Dermis microvascular lymphatic vessel endothelial cell (primary cell): ENCODE results near the gene MTREX. TPM values are rescaled to one million over a fixed set of nuclear protein-coding genes. Genes with fewer than 3 reads are reported as not detected.

Experiments used
- DNase-seq, 2 donors: peaks; one replicate each; pipeline versions ENCODE4 v3.0.0 to v3.0.0-alpha.2; 2010; ENCODE audit warnings: low read depth in 2 of 2
- total RNA-seq: library from RNA; depleted of rRNA; stranded (reverse); fragments of >200 nt; gene quantifications from 2 replicates; pipeline ENCODE4 v1.2.1, GENCODE V29; 2014

MTREX gene
- total RNA-seq, 1 donor from 2014 or later: 49.0 TPM

DNA sequence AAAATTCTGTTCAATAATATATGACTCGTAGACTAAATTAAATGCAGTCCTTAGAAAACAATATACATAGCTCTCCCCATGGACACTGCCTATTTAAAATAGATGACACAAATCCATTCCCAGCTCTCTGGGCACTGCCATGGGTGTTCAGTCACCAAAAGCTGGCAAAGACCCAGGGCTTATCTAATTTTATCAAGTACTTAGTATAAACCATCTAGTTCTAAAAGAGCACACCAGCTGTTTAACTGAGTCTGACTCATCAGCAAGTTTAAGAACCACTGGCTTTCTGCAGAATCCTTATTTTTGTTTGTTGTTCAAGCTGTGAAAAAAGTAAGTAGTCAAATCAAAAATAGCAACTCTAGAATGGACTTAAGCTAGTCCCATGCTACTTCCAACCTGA is 119.4 kb downstream of the MTREX start:
- peak in 1 of 2 donors; percentile 25 for DNase-seq

DNA sequence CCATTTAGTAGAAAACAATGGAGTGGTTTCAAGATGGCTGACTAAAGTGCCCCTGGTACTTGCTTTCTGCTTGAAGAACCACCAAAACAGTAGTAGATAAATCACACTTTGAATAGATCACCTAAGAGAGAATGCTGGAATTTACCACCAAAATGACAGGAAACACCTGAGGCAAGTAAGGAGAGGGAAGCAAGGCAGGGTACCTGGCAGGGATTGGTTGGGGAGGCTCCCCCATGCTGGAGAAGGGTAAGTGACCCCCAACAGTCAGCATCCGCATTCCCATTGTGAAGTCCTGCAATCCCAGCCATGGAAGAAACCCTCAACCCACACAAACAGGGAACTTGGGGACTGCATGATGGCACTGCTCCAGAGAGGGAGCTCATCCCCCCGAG is 121.4 kb downstream of the MTREX start:
- DNase-seq: no peak

DNA sequence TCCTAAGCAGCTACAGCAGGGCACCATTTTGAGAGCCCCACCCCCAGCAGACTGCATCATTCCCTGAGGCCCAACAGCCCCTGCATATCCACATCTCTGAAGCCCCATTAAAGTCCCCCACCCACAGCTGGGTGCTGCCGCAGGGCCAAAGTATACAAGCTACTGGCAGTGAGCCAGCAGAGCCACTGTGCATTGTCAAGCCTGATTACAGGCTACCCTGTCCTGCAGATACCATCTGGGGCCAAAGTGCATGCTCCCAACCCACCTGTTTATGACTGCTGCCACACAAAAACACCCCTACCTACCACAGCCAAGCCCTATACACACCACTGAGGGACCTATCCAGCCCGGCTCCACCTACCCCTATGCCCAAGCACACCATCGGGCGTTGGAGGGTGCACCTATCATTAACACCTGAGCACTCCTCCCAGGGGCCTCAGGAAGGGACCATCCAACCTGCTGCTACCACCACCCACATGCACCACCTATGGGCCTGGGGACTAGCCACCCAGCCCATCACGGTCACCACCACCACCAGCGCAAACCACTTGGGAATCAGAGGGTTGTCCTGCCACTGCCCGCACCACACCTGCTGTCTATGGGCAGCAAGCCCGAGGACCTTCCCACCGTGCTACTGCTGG is 121.9 kb downstream of the MTREX start:
- DNase-seq: peak in 1 of 2 donors; percentile 31

DNA sequence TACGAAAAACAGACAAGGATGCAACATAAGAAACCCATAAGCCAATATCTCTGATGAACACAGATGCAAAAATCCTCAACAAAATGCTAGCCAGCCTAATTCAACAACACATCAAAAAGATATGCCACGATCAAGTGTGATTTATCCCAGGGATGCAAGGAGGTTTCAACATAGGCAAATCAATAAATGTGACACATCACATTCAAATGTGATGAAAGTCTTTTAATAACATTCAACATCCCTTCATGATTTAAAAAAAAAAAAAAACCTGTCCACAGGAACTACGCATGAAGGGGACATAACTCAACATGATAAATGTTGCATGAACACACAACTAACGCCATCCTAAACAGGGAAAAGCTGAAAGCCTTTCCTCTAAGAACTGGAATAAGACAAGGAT is 124.8 kb downstream of the MTREX start:
- no peak for DNase-seq

DNA sequence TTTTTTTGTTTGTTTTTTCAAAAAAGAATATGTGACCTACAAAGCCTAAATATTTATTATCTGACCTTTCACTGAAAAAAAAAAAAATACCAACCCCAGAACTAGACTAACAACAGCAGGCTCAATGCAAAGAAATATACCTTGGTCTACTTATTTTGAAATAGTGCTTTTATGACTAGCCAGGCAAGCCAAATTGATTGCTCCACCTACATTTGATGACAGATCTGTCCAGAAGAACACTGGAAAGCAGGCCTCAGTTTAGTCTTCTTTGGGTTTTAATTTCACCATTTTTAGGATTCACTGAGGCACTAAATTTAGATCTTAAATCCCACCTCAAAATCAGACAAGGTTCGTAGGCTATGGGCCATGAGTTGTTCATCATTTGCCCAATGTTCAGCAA is 129.7 kb downstream of the MTREX start:
- DNase-seq: peak in 1 of 2 donors; percentile 21

DNA sequence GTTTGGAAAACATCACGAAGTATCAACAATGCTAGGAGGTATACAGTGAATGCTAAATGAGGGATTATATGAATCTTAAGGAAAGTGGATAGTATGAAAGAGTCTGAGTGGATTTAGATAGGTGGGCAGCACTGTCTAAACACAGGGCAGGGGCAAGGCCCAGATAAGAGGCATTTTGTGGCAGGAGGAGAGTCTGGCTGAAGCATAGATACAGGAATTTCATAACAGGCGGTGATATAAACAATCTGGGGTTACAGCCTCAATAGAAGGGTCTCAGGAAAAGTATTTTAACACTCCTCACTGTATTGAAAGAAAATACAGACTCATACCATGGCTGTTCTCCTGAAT is 130.0 kb downstream of the MTREX start:
- no peak for DNase-seq

DNA sequence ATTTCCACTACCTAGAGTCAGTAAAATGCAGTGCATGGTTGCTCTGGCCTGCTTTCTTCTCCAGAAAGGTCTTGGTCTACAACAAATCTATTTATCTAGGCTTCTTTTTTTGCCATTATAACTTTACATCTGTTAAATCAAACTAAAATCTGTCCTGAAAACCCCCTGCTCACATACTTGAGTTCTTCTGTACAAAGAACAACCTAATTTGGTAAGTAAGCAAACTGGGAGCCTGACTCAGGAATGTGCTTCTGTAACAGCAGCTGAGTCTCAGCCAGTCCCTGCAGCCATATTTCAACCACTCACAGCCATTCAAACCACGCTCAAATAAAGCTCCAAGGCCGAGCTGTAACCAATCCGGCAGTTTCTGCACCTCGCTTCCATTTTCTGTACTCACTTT is 131.2 kb downstream of the MTREX start:
- DNase-seq: no peak

DNA sequence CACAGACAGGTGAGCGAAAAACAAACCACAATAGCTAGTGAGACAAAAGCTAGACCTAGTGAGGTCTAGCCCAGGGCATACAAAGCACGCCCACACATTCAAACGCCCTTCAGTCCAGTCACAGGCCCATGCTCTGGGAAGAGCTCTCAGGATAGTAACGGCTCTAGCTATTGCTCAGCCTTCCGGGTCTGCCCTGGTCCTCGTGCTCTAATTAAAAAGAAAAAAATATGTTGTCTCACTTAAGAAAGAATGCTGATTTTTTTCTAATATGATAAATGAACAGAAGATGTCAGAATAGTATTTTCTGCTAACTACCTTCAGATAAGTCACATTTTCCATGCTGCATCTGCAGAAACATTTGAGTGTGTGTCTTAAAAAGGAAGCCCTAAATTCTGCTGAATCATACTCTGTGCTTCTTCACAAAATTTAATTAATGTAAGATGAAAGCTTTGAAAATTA is 132.4 kb downstream of the MTREX start:
- peak in 1 of 2 donors; percentile 47 for DNase-seq

DNA sequence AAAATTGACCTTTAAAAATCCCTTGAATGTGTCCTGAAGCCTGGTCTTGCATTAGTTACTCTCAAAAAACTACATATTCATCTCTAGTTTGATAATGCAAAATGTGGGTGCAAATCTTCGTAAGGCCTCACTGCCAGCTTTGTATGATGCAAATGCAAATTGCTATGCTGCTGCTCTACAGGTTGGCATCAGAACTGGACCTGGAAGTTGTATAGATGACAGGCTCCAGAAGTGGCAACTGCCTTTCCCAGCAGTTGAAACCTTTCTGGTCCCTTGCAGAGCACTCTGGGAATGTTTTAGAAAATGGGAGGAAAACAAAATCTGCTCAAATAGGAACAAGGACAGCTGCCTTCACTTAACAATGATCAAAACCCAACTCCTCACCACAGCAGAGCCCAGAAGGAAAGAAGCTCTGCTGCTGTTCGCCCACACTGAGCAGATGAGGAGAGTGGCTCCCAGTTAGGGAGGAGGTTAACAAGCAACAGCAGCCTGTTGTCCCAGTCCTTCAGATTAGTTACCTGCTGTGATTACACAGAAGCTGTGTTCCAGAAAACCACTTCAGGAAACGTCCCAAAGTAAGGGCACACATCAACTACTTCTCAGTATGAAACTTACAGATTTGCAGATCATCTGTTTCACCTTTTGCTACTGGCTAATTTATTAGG is 133.4 kb downstream of the MTREX start:
- no peak for DNase-seq

DNA sequence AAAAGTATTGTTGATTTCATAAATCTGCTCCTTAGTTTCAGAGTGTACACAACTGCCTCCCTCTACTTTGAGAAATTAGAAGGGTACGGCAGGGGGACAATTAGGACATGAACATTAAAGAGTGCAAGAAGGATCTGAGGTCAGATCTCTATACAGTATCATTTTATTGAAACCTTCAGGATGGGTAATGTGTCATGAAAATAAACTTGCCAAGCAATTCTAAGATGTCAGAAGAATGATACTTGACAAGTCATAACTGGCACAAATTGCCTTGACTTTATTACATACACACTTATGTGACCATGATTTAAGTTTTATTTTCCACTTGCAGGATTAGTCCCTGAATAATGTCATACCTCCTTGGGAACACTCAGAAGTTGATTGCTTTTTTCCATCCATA is 134.2 kb downstream of the MTREX start:
- no peak for DNase-seq

DNA sequence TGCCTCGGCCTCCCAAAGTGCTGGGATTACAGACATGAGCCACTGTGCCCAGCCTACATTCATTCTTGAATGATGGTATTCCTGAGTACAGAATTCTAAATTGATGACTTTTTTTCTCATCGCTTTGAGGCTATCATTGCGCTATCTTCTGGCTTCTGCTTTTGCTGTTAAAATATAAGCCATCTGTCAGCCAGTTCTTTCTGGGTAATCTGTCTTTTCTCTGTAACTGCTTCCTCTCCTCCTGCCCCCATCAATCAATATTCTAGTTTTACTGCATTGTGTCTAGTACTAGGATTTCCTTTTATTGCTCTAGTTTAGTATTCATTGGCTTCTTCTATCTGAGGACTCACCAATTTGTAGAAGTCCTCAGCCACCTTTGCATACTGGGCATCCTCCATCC is 138.0 kb downstream of the MTREX start:
- no peak for DNase-seq

DNA sequence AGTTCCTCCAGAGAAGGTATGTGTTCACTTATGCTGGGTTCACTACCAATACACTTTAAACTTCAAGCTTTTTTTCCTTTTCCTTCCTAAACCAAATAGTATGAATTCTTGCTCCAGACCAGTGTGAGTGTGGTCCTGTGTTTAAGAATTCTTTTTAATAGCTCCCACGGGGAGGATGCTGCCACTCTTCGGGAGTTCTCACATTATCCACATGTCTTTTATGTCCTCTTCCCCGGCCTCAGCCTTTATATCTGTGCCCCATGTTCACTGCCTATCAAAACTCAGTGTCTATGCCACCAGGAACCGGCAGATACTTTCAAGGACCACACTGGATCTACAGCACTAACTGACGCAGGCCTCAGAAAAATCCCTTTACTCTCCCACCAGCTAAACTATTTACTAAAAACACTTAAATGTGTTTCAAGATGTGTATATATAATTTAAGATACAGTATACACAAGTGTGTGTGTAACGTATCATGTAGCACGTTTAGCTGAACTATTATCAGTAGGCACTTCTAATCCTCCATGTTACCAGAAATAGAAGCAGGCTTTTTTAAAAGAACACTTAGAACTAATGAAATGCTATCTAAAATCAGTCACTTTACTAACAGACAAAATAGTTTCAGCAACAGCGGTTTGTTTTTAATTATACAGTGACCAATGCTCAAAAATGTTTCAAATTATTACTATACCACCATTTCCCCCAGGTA is 139.0 kb downstream of the MTREX start:
- no peak for DNase-seq

DNA sequence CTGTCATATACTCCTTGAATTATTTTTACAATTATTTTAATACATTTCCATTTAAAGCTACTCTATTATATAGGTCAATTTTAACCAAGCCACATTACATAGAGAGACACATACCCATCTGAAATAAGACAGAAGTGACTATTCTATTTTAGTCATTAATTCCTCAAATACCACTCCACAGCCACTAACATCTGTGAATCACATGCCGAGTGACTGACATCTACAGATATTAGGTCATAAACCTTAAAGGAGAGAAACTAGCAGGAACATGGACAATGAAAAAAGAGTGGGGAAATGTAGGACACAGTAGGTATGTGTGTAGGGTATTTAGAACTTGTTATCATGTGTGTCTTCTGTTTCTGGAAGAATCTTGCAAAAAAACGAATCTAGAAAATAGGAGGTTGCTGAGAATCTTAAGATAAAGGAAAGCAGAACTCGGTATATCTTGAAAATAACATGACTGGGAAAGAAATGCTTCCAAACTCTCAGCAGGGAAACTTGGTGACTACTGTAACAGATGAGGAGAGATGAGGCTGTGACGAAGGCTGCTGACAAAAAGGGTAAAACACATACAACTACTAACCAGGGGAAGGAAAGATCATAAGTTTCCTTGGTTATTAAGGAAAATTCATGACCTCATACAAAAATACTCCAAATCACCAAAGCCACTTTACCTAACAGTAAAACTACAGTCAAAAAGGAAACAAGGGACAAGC is 142.4 kb downstream of the MTREX start:
- no peak for DNase-seq

DNA sequence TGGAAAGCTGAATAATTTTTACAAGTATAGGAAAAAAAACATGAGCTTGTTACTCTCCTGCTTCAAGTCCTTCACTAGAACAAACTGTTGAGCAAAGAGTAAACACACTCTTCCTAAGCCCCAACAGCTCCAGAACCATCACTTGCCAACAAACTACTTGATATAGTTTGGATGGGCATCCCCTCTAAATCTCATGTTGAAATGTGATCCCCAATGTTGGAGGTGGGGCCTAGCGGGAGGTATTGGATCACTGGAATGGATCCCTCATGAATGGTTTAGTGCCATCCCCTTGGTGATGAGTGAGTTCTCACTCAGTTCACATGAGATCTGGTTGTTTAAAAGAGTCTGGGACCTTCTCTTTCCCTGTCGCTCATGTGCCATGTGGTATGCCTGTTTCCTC is 144.2 kb downstream of the MTREX start:
- DNase-seq: no peak

DNA sequence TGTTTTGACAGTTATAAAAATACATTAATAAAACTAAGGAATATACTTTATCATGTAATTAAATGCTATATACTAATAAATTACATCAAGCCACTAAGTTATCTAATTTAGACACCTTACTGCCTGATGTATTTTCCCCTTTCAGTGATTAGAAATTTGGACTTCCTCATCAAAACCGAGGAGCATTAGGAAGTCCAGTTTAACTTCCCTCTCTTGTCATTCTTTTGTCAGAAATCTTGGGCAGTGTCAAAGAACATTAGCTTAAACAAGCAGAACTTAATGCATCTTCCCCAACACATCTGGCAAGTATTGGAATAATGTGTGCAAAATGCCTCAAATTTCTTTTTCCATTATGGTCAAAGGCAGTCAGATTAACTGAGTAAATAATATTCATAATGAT is 145.4 kb downstream of the MTREX start:
- DNase-seq: no peak

DNA sequence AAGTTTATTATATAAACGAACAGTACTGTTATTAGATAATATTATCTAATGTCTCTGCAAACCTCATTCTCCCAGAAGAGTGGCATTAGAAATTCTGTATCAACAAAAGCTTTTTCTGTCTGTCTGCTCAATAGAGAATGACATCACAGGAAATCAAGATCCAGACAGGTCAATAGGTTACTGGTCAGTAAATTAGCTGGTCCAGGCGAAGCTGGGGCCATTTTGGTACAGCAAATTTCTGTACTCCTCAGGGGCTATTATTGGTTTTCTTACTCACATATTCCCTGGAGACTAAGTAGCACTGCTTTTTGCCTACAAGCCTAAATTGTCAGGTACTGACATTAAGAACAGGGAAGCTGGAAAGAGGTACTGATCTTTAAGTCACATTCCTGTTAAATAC is 146.5 kb downstream of the MTREX start:
- peak in 1 of 2 donors; percentile 60 for DNase-seq

DNA sequence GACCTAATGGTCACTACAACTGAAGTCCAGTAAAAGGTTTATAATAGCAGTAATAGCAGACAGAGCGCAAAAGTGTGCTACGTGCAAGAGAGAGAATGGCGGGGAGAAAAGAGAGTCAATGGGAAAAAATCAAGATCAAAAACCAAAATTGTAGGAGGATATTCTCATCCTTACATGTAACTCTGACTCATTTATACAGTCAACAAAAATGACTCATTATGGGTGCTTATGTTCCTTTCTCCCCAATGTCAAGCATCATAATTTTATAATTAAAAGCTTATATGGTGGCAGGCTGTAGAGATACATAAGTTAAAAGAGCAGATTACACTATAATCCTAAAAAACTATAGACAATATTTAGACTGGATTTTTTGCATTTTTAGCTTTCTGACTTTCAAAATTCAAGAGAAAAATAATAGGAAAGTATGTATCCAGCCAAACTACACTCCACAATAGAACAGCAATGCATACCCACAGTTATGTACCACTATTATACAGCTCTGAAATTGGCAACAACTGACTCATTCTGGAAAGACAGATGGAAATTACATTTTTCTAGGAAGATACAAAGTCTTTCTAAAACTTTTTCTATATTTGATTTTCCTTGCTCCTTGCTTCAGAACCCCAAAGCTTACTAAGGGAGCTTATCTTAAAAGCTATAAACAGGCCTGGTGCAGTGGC is 148.6 kb downstream of the MTREX start:
- DNase-seq: no peak

DNA sequence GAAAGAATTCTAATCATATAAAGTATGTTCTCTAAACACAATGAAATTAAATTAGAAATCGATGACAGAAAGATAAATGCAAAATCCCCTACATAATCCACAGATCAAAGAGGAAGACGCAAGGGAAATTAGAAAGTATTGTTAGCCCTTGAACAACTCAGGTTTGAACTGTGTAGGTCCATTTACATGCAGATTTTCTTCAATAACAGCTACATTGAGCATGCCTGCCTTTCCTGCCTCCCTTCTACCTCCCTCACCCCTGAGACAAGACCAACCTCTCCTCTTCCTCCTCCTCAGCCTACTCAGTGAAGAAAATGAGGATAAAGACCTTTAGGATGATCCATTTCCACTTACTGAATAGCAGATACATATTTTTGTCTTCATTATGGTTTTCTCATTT is 151.8 kb downstream of the MTREX start:
- DNase-seq: no peak

DNA sequence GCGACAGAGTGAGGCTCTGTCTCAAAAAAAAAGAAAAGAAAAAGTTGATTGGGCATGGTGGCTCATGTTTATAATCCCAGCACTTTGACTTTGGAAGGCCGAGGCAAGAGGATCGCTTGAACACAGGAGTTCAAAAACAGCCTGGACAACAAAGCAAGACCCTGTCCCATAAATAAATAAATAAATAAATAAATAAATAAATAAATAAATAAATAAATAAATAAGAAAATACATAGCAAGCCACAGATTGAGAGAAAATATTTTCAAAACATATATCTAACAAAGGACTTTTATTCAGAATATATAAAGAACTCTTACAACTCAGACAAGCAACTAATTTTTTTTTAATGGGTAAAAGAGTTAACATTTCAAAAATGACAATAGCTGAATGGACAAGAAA is 155.8 kb downstream of the MTREX start:
- DNase-seq: no peak

DNA sequence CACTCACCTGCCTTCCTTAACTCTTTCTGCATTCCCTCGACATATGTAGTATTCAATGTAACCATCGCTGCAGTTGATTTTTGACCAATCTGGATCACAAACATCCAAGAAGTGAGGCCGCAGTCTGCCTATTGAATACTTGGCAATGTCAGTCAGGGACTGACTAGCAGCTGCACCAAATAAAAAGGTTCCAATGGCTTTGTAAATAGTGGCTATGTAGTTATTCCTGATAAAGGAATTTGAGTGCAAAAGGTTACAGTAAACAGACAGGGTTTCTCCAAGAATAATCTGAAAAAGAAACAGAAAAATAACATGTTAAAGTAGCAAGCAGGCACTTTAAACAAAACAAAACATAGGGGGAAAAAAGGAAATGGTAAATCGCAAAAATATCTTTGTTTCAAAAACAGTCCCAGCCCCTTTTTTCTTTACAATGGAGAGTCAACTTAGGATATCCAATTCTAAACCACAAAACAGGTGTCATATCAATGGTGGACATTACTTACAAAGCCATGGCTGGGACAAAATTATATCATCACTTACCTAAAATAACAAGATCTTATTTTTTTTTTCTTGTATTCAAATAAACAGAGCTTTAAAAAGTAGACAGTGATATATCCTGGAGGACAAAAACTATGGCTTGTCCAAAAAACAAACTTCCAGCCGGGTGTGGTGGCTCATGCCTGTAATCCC is 160.2 kb downstream of the MTREX start:
- DNase-seq: peak in 1 of 2 donors; percentile 58

DNA sequence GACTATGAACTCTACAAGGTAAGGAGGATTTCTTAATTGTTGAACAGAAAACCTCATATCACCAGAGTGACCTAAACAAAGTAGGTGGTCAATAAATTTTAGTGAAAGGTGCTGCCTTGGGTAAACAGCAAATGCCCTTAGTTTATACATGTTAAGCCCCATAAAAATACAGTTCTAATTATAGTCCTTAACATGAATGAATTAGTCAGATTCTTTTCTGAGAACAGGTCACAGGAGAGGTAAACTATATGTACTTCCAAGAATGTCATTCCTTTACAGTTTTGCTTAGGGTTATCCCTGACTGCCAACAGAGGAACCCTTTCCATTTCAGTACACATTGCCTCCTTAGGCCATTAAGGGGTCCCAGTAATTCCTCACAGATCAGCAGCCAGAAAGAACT is 162.1 kb downstream of the MTREX start:
- DNase-seq: no peak
